ENCODE data around the gene CEP112.

CEP112 gene

DNA sequence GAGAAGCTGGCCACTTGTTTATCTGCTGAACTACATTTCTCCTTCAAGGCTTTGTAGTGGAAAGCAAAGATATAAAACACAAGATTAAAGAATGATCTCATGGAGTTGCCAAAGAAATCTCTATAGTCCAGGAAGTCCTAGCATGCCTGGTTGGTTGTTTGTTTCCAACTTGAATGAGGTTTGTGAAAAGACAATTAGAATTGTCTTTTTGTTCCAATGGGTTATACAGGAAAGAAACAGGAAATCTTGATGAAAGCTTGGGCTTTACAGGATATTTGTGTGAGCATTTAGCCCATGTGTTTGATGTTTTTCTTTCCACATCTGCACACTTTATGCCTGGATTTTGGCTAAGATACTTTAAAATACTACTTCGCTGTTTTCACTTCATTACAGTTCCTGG is 273.4 kb downstream of the CEP112 start:
- no peak for DNase-seq

GRCh38 chr17:65917560-65917959 is 274.4 kb downstream of the CEP112 start:
- no peak for DNase-seq

DNA sequence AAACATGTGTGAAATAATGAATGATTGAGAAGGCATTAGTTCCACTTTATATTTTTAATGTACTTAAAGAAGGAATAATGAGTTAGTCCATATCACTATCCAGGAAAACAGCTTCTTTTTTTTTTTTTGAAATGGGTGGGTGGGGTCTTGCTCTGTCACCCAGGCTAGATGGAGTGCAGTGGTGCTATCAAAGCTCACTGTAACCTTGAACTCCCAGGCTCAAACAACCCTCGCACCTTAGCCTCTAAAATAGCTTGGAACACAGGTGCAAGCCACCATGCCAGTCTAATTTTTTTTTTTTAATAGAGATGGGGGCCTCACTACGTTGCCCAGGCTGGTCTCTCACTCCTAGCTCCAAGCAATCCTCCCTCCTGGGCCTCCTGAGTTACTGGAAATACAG is 275.5 kb downstream of the CEP112 start:
- DNase-seq: no peak

GRCh38 chr17:65914784-65915342 is 277.1 kb downstream of the CEP112 start:
- no peak for DNase-seq

DNA sequence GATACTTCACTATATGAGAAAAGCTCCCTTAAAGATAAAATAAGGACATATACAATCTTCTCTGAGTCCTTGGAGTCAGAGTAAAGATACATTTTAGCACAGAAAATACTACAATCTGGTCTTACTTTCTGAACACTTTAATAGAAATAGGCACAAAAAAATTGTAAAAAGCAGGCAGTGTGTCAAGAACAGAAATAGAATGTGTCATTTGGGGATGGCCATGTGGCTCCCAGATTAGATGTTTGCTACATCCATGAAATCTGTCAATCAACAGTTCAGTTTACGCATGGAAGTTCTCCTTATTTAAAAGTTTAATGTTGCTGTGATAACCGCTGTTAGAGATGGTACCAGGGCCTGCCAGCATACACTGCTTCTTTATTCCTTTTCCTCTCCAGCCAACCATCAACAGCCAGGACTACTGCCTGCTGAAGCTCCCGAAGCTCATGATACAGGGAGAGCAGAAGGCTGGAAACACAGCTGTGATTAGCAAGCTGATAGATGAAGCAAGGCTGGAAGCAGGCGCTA is 278.5 kb downstream of the CEP112 start:
- DNase-seq: no peak

- DNase-seq: no peak
These were observed 281.1 kb downstream of the CEP112 start for GRCh38 chr17:65910836-65911235.

GRCh38 chr17:65902831-65903522 is 289.0 kb downstream of the CEP112 start:
- DNase-seq: no peak

DNA sequence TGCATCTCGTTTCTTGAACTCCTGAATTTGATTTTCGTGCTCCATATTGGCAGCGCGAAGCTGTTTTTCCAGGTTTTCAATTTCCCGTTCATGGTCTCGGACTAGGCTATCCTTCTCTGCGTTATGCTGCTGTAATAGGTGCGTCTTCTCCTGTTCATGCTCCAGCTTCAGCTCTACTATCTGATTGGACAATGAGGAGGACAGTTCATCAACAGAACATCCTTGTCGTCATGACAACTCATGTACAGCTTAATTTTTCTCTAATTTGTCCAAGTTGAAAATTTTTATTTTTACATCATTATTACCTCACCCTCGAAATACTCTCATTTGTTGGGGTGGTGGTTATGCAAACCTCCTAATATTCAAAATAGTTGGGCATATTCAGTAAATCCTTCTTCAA is 289.8 kb downstream of the CEP112 start:
- DNase-seq: no peak

DNA sequence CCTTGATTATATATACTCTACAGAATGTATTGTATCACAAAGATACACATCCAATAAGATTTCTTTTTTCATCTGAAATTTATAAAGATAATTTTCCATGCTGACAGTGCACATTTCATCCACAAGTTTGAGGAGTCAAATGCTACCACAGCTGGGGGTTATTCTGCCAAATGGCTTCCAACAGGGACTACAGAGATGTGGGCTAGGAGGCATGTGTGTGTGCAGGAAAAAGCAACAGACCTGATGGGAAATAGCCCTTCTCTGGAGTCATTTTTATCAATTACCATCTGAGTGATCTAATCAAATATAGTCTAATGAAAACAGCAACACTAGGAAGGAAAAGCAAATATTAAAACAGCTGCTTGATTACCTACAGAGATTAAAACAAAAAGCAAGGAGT is 290.5 kb downstream of the CEP112 start:
- no peak for DNase-seq

DNA sequence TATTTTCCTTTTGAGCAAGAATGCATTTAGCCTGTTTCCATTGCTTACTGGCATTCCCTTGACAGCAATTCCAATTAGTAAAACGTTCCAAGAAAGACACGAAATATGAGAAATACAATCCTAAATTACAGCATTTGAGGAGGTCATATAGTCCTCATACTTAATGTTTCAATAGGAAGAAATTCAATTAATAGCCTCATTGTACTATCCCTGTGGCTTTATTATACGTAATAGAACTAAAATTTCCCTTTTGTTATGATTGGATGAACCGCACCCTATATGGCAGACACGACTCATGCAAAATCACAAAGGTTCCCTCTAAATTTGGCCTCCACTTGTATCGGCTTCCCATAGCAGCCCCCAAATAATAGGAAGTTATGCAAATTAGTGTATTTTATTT is 291.7 kb downstream of the CEP112 start:
- DNase-seq: no peak

DNA sequence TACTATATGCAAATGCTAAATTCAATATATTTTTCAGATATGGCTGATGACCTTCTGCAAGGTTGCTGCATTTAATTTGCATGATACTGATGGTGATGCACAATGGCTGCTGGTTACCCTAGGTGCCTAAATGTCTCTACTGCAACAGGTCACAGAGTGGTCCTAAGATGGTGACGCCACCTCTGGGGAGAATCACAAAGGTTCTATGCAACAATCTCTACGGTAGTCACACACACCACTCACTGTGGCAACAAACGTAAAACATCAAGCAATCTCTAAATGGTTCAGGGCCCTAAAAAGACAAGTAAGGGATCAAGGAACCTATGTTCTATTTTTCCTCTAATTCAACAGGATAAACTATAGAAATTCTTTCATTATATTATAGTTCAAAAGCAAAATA is 293.3 kb downstream of the CEP112 start:
- DNase-seq: no peak

DNA sequence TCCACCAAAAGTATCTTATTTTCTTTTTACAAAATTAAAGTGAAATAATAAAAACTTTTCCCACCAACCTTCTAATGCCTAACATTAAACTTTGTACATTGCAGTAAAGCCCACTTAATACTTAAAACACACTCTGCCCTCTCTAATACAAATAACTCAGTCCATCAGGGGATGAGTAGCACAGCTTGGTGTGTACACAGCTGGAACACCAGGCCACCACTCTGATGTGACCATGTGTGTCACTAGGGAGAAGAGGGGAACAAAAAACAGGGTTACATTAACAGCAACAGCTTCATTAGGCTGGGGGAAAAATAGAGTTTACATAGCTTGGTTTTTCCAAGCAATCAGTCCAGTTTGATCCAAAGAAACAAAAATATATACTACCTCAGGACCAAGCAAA is 295.0 kb downstream of the CEP112 start:
- DNase-seq: no peak

- no peak for DNase-seq
These were observed 296.0 kb downstream of the CEP112 start for GRCh38 chr17:65895969-65896368.

DNA sequence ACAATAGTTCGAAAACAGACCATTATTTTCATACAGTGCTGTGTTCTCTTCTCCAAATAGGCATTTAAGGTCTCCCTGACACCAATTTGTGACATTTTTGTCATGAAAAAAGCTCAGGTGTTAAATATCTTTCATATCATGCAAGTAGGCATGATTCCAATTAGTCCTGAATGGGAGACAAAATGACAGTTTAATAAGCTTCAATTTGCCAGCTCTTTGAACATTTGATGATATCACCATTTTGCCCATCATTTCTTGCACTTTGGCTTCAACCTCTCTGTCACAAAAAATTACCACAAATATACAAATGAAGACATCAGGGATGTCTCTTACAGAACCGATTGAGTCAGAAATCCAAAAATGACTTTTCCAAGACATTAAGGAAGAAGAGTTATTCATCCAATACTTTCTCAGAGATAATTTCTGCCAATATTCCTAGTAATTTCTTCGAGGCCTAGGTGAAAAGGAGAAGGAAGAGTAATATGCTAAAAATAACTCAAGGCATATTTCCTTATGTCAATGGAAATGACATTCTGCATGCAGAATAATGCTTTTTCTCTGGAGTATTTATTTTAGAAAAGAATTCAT is 298.1 kb downstream of the CEP112 start:
- DNase-seq: no peak

- DNase-seq: no peak
These were observed 299.0 kb downstream of the CEP112 start for GRCh38 chr17:65892912-65893377.

GRCh38 chr17:65891231-65891735 is 300.6 kb downstream of the CEP112 start:
- no peak for DNase-seq

DNA sequence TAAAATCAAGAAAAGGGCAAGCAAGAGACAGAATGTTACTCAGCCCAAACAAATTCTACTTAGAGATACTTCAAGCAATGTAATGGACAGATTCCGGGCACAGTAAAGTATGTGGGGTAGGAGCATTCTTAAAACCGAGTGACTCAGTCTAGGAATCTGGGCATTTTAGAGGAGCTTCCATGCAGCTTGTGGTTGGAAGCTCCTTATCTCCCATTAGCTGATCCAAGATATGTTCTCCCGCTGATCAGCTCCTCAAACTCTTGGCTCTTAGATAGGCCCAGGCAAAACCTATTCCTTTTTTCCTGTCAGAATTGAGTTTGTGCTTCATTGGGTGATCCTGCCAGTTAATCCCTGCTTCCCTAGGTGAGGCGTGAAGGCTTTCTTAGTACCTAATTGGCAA is 303.3 kb downstream of the CEP112 start:
- DNase-seq: no peak

DNA sequence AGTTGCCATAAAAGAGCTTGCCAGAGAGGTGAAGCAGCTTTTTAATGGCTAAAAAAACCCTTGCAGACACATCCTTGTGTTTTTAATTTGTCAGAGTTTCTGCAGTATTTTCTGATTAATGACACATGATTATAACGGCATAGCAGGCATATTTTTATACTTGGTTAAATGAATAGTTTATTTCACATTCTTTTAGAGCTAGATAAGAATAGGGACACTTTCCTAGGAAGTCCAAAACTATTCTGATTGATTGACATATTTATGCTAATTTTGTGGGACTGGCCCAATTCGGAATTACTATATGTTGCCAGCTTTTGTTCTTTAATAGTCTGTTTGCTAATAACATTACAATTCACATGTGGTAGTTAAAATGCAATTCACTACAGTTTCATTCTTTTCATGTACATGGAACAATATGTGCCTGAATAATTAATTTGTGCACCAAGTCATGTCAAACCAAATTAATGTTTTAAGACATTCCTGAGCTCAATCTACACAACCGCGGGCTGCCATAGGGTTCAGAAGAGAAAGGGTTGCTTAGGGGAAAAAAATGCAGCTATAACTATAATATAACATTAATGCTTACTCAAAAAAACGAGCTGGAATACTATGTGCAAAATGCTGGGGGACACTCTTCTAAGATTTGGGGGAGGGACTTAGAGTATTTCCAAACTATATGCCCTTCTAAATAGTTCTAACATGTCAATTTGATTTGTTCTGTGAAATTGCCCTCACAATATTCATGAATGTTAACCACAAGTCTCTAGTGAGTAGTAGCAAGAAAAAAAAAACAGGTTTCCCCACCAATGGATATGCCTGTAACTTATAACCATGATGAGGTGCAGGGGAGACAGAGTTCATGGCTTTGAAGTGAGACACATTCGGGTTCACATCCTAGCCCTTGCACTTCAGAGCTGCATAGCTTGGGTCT is 305.4 kb downstream of the CEP112 start:
- DNase-seq: no peak

GRCh38 chr17:65885541-65886312 is 306.2 kb downstream of the CEP112 start:
- DNase-seq: no peak

DNA sequence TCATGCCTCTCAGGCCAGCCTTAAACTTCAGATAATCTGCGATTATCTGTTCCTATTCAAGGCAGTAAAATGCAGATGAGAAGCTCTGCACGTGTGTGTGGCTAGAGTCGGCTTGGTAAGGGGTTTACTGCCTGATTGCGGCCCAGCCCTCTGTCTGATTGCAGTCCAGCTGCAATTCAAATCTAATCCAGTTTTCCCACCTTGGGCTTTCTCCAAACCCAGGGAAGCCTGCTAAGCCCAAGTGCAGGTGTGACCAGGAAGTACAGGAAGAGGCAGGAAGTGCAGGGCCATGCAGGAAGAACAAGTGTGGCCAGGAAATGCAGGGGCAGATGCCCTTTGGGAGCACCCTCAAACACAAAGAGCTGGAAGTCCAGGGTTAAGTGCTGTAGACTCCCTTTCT is 314.9 kb downstream of the CEP112 start:
- DNase-seq: no peak

DNA sequence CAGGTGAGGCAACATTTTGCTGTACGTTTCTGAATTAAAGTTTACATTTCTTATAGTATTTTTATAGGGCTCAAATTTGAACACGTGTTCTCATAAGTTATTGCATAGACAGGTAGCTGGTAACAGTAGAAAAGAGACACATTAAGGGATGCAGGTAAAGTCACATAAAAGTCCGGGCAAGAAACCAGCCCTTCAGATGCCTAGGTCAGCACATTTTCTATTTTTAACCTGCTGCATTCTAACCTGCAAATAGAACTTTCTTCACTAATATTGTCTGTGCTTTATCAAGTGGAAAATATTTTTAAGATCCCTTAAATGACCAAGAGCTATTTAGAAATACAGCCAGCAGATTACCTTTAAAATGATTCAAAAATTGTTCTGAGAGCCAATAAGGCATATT is 323.1 kb downstream of the CEP112 start:
- no peak for DNase-seq

DNA sequence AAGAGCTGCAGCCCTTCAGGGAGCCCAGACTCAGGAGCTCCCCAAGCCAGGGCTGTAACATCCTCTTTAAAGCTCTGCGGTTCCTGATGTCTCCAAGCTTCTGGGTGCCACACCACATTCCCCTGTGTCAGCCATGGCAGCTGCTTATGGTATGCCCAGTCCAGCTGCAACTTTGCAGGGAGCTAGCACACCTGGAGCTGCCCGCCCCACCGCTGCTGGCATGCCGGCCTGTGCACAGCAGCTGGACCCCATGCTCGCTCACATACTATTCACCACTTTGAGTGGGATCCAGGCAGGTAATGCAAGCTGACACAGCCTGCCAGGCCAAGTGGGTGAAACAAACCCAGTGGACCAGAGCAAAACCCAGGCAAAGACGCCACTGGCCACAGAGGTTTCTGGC is 324.9 kb downstream of the CEP112 start:
- DNase-seq: no peak

Measured in CD4-positive, alpha-beta T cell treated with Interleukin-4 for 4 hours (primary cell).